Fibroblast of lung (primary cell): ENCODE measurements around the gene COL8A1. TPM values are rescaled to one million over a fixed set of nuclear protein-coding genes. Genes with fewer than 3 reads are reported as not detected.

Experiments used
- DNase-seq, 2 donors: peaks; one replicate each; pipeline versions ENCODE4 v3.0.0 to v3.0.0-alpha.2; 2010; ENCODE audit warnings: low read depth in 2 of 2
- H2AFZ ChIP-seq: 2 replicates; pipeline ENCODE4 v1.5.1; 2012; ENCODE audit warnings: low read length, control low read depth, inconsistent platforms
- H3K27ac ChIP-seq: 2 replicates; pipeline ENCODE4 v1.5.1; 2011; ENCODE audit warnings: low read length, control low read depth; ENCODE audit not compliant: insufficient read depth
- H3K27me3 ChIP-seq: 2 replicates; pipeline ENCODE4 v1.5.1; 2011; ENCODE audit warnings: mild to moderate bottlenecking, low read length; ENCODE audit not compliant: control insufficient read depth, insufficient read depth
- H3K36me3 ChIP-seq: 2 replicates; pipeline ENCODE4 v1.5.1; 2011; ENCODE audit warnings: low read length; ENCODE audit not compliant: control insufficient read depth, insufficient read depth
- H3K4me1 ChIP-seq: 2 replicates; pipeline ENCODE4 v1.5.1; 2011; ENCODE audit warnings: low read length; ENCODE audit not compliant: control insufficient read depth, insufficient read depth; ENCODE audit errors: extremely low read depth
- H3K4me2 ChIP-seq: 2 replicates; pipeline ENCODE4 v1.5.1; 2011; ENCODE audit warnings: low read length, control low read depth; ENCODE audit not compliant: insufficient read depth; ENCODE audit errors: extremely low read depth
- H3K4me3 ChIP-seq, 4 experiments: fragments of 200-600 bp in 1 of 4; sonication (generic) in 1 of 4; replicated peaks in 1 of 4; 2 replicates each; pipeline ENCODE4 v1.5.1; 2011 to 2016; ENCODE audit warnings: low read length in 4 of 4, low read depth in 3 of 4, mild to moderate bottlenecking in 3 of 4, control low read depth in 2 of 4, inconsistent platforms in 1 of 4, mixed read lengths in 1 of 4; ENCODE audit not compliant: insufficient read depth in 1 of 4; ENCODE audit errors: control extremely low read depth in 1 of 4
- H3K79me2 ChIP-seq: 2 replicates; pipeline ENCODE4 v1.5.1; 2012; ENCODE audit warnings: mild to moderate bottlenecking, low read length, inconsistent platforms; ENCODE audit not compliant: control insufficient read depth, insufficient read depth
- H3K9ac ChIP-seq: 2 replicates; pipeline ENCODE4 v1.5.1; 2011; ENCODE audit warnings: mild to moderate bottlenecking, low read length, control low read depth; ENCODE audit not compliant: insufficient read depth
- H3K9me3 ChIP-seq: 2 replicates; pipeline ENCODE4 v1.5.1; 2012; ENCODE audit warnings: low read depth, low read length; ENCODE audit not compliant: control insufficient read depth, insufficient read depth
- H4K20me1 ChIP-seq: 2 replicates; pipeline ENCODE4 v1.5.1; 2011; ENCODE audit warnings: low read length; ENCODE audit not compliant: control insufficient read depth, insufficient read depth; ENCODE audit errors: extremely low read depth
- CTCF ChIP-seq, 2 donors: IDR thresholded peaks in 1 of 2; conservative IDR thresholded peaks in 1 of 2; 1 replicate in 1 of 2; 2 replicates in 1 of 2; pipeline ENCODE4 v1.5.1; 2011 to 2012; ENCODE audit warnings: low read length in 2 of 2, control low read depth in 1 of 2, inconsistent platforms in 1 of 2, low read depth in 1 of 2, mild to moderate bottlenecking in 1 of 2
- EZH2 ChIP-seq: IDR thresholded peaks from 2 replicates; pipeline ENCODE4 v1.5.1; 2012; ENCODE audit warnings: low read length, control low read depth, mild to moderate bottlenecking; ENCODE audit errors: missing control alignments
- polyA plus RNA-seq, 2 donors: library from polyadenylated mRNA; depleted of rRNA in 1 of 2; stranded (reverse) in 1 of 2; unstranded in 1 of 2; fragments of >200 nt; gene quantifications; 2 replicates each; pipeline ENCODE4 v1.2.1, GENCODE V29; 2011 to 2012; ENCODE audit warnings: missing spikeins in 1 of 2
- total RNA-seq: library from RNA; depleted of rRNA; stranded (reverse); fragments of >200 nt; gene quantifications from 2 replicates; pipeline ENCODE4 v1.2.1, GENCODE V29; 2014

Gene COL8A1
- total and polyA plus RNA-seq, 2 donors (not counting 1 experiment from before 2014, with no cell fraction given): 85.4 to 215 TPM

GRCh38 chr3:99708207-99708745, 69.9 kb downstream of the COL8A1 start:
- H2AFZ ChIP-seq: no peak overlapping the region
- H3K79me2 ChIP-seq: no peaks in the 10 kb centered on the region
- peaks cover under 1% of the 10 kb centered on the region for H3K4me1 ChIP-seq
- H3K4me2 ChIP-seq: no peak overlapping the region
- no peak overlapping the region for H3K27ac ChIP-seq
- H3K4me3 ChIP-seq: no peak overlapping the region
- no peak for TF ChIP-seq CTCF (conservative IDR thresholded peaks at IDR 0.05 in 1 of 2, IDR thresholded peaks at IDR 0.05 in 1 of 2; ENCODE audit: low read depth in 1 of 2, low read length in 2 of 2)
- no peak overlapping the region for H3K9ac ChIP-seq
- H3K9me3 ChIP-seq: no peaks in the 10 kb centered on the region
- H4K20me1 ChIP-seq: no peaks in the 10 kb centered on the region
- H3K36me3 ChIP-seq: peaks cover 5% of the 10 kb centered on the region
- H3K27me3 ChIP-seq: no peaks in the 10 kb centered on the region
- DNase-seq: peak in 1 of 2 donors; percentile 99

GRCh38 chr3:99709686-99710085, 71.3 kb downstream of the COL8A1 start:
- TF ChIP-seq CTCF (conservative IDR thresholded peaks at IDR 0.05 in 1 of 2, IDR thresholded peaks at IDR 0.05 in 1 of 2; ENCODE audit: low read depth in 1 of 2, low read length in 2 of 2): no peak
- TF ChIP-seq EZH2: no peak
- no peak overlapping the region for H3K27ac ChIP-seq

GRCh38 chr3:99710094-99710493, 71.7 kb downstream of the COL8A1 start:
- no peak for TF ChIP-seq CTCF (conservative IDR thresholded peaks at IDR 0.05 in 1 of 2, IDR thresholded peaks at IDR 0.05 in 1 of 2; ENCODE audit: low read depth in 1 of 2, low read length in 2 of 2)
- no peak for TF ChIP-seq EZH2
- H2AFZ ChIP-seq: no peak overlapping the region
- H3K4me2 ChIP-seq: no peak overlapping the region
- peaks cover 5% of the 10 kb centered on the region for H3K36me3 ChIP-seq
- no peaks in the 10 kb centered on the region for H3K9me3 ChIP-seq
- H3K79me2 ChIP-seq: no peaks in the 10 kb centered on the region
- H3K27ac ChIP-seq: no peak overlapping the region
- H3K27me3 ChIP-seq: no peaks in the 10 kb centered on the region
- H3K9ac ChIP-seq: no peak overlapping the region
- no peak overlapping the region for H3K4me3 ChIP-seq
- H4K20me1 ChIP-seq: no peaks in the 10 kb centered on the region
- no peaks in the 10 kb centered on the region for H3K4me1 ChIP-seq
- no peak for DNase-seq

More at GRCh38 chr3:99709686-99710085, 71.3 kb downstream of the COL8A1 start:
- Histone ChIP-seq H3K9me3 (no peaks in the 10 kb centered on the region), H3K4me2 (no peak overlapping the region), H3K4me3 (no peak overlapping the region), H3K4me1 (no peaks in the 10 kb centered on the region), H4K20me1 (no peaks in the 10 kb centered on the region), H3K36me3 (peaks cover 5% of the 10 kb centered on the region), H3K27me3 (no peaks in the 10 kb centered on the region), H3K9ac (no peak overlapping the region), H2AFZ (no peak overlapping the region), H3K79me2 (no peaks in the 10 kb centered on the region)
- DNase-seq: peak in 1 of 2 donors; percentile 61
